ENCODE measurements around the gene CKM. TPM values are rescaled to one million over a fixed set of nuclear protein-coding genes. Genes with fewer than 3 reads are reported as not detected.
A peak's percentile ranks its signal among the peaks of the same experiment; 100 is the strongest.

The CKM gene
- total and polyA plus RNA-seq, 7 experiments from 2014 or later: not detected

GRCh38 chr19:45304141-45304926, 18.3 kb downstream of the CKM start:
- ATAC-seq: no peak
- ChIA-PET CTCF (interaction anchor here (0.6 kb wide), 1 partner anchor 611 kb away, joined by 3 read pairs; no protein-coding TSS in a partner anchor), POLR2A (no interaction called here)
- intact Hi-C loops (cut with micrococcal nuclease): no loop called here
- Mint-ChIP-seq H3K36me3 (peaks cover 0 to 30% (median 2%) of the 10 kb centered on the region in 5 donors), H3K9me3 (peaks cover 0 to 1% (median 0%) of the 10 kb centered on the region in 11 donors), H3K4me1 (peaks cover 0 to 4% (median 0%) of the 10 kb centered on the region in 7 donors), H3K27me3 (no peaks in the 10 kb centered on the region), H3K4me3 (no peak overlapping the region), H3K27ac (peak overlapping the region in 2 of 9 donors; percentile 9 to 47)
- no peak overlapping the region for H3K4me3 ChIP-seq (ENCODE audit: low read length)
- no peaks in the 10 kb centered on the region for H3K9me3 ChIP-seq (ENCODE audit: control insufficient read depth in 2 of 3, low read length in 3 of 3)
- no peak overlapping the region for H3K27ac ChIP-seq (ENCODE audit: low read depth, low read length)
- H3K4me1 ChIP-seq (ENCODE audit: control insufficient read depth in 2 of 2, insufficient read depth in 2 of 2, low read length in 2 of 2): no peaks in the 10 kb centered on the region
- no peak for DNase-seq
- H3K36me3 ChIP-seq (ENCODE audit: control insufficient read depth in 2 of 3, insufficient read depth in 3 of 3, low read length in 3 of 3): peaks cover 0 to 15% (median 0%) of the 10 kb centered on the region in 3 experiments
- no peaks in the 10 kb centered on the region for H3K27me3 ChIP-seq (ENCODE audit: control insufficient read depth in 2 of 2, insufficient read depth in 2 of 2, low read length in 2 of 2)

- H3K36me3 Mint-ChIP-seq: peaks cover 0 to 35% (median 4%) of the 10 kb centered on the region in 5 donors
- POLR2A ChIA-PET: no interaction called here
These were observed 19.2 kb downstream of the CKM start for GRCh38 chr19:45303269-45304060.

DNA sequence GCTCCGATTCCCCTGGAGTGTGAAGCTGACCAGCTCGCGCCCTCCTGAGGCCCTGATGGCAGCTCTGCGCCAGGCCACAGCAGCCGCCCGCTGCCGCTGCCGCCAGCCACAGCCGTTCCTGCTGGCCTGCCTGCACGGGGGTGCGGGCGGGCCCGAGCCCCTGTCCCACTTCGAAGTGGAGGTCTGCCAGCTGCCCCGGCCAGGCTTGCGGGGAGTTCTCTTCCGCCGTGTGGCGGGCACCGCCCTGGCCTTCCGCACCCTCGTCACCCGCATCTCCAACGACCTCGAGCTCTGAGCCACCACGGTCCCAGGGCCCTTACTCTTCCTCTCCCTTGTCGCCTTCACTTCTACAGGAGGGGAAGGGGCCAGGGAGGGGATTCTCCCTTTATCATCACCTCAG, 20.3 kb downstream of the CKM start:
- CTCF ChIA-PET: no interaction called here
- Histone ChIP-seq H3K27me3 (ENCODE audit: control insufficient read depth in 2 of 2, insufficient read depth in 2 of 2, low read length in 2 of 2) (no peaks in the 10 kb centered on the region), H3K4me1 (ENCODE audit: control insufficient read depth in 2 of 2, insufficient read depth in 2 of 2, low read length in 2 of 2) (no peaks in the 10 kb centered on the region), H3K36me3 (ENCODE audit: control insufficient read depth in 2 of 3, insufficient read depth in 3 of 3, low read length in 3 of 3) (peaks cover 0 to 27% (median 0%) of the 10 kb centered on the region in 3 experiments), H3K4me3 (ENCODE audit: low read length) (no peak overlapping the region), H3K9me3 (ENCODE audit: control insufficient read depth in 2 of 3, low read length in 3 of 3) (no peaks in the 10 kb centered on the region), H3K27ac (ENCODE audit: low read depth, low read length) (no peak overlapping the region)
- Mint-ChIP-seq H3K36me3 (peaks cover 0 to 40% (median 7%) of the 10 kb centered on the region in 5 donors), H3K4me1 (peaks cover 0 to 4% (median 0%) of the 10 kb centered on the region in 7 donors), H3K27me3 (no peaks in the 10 kb centered on the region), H3K4me3 (no peak overlapping the region), H3K9me3 (peaks cover 0 to 1% (median 0%) of the 10 kb centered on the region in 11 donors), H3K27ac (no peak overlapping the region)
- intact Hi-C loops (cut with micrococcal nuclease): no loop called here
- DNase-seq: no peak
- POLR2A ChIA-PET: no interaction called here
- ATAC-seq: no peak

More at GRCh38 chr19:45303269-45304060, 19.2 kb downstream of the CKM start:
- no peak overlapping the region for H3K27ac ChIP-seq (ENCODE audit: low read depth, low read length)
- Mint-ChIP-seq H3K4me3 (no peak overlapping the region), H3K27me3 (no peaks in the 10 kb centered on the region), H3K27ac (peak overlapping the region in 1 of 9 donors; percentile 33), H3K4me1 (peaks cover 0 to 4% (median 0%) of the 10 kb centered on the region in 7 donors), H3K9me3 (peaks cover 0 to 1% (median 0%) of the 10 kb centered on the region in 11 donors)
- H3K4me1 ChIP-seq (ENCODE audit: control insufficient read depth in 2 of 2, insufficient read depth in 2 of 2, low read length in 2 of 2): no peaks in the 10 kb centered on the region
- H3K27me3 ChIP-seq (ENCODE audit: control insufficient read depth in 2 of 2, insufficient read depth in 2 of 2, low read length in 2 of 2): no peaks in the 10 kb centered on the region
- DNase-seq (no peak), ATAC-seq (no peak)
- CTCF ChIA-PET: no interaction called here
- H3K36me3 ChIP-seq (ENCODE audit: control insufficient read depth in 2 of 3, insufficient read depth in 3 of 3, low read length in 3 of 3): peaks cover 0 to 19% (median 0%) of the 10 kb centered on the region in 3 experiments
- H3K9me3 ChIP-seq (ENCODE audit: control insufficient read depth in 2 of 3, low read length in 3 of 3): no peaks in the 10 kb centered on the region
- H3K4me3 ChIP-seq (ENCODE audit: low read length): no peak overlapping the region
- intact Hi-C loops (cut with micrococcal nuclease): no loop called here

DNA sequence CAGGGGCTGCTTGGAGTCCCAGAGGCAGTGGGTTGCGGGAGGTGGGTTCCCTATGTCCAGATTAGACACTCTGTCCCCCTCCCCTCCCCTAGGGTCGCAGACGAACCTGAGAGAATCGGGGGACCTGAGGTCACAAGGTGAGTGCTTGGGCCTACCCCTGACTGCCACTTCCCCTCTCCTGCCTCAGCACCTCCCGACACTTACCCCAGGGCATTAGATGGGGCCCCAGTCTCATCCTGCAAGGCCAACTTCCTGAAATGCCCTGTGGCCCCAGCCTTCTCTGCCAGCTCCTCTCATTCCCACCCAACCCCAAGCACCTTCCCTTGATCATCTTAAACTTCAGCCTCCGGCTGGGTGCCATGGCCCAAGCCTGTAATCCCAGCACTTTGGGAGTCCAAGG, 23.0 kb downstream of the CKM start:
- Histone ChIP-seq H3K9me3 (ENCODE audit: control insufficient read depth in 2 of 3, low read length in 3 of 3) (no peaks in the 10 kb centered on the region), H3K4me3 (ENCODE audit: low read length) (no peak overlapping the region), H3K36me3 (ENCODE audit: control insufficient read depth in 2 of 3, insufficient read depth in 3 of 3, low read length in 3 of 3) (peaks cover 0 to 40% (median 0%) of the 10 kb centered on the region in 3 experiments), H3K4me1 (ENCODE audit: control insufficient read depth in 2 of 2, insufficient read depth in 2 of 2, low read length in 2 of 2) (no peaks in the 10 kb centered on the region), H3K27ac (ENCODE audit: low read depth, low read length) (no peak overlapping the region), H3K27me3 (ENCODE audit: control insufficient read depth in 2 of 2, insufficient read depth in 2 of 2, low read length in 2 of 2) (no peaks in the 10 kb centered on the region)
- intact Hi-C loops (cut with micrococcal nuclease): no loop called here
- H3K27me3 Mint-ChIP-seq: no peaks in the 10 kb centered on the region
- H3K4me1 Mint-ChIP-seq: peaks cover 0 to 4% (median 0%) of the 10 kb centered on the region in 7 donors
- no peak overlapping the region for H3K27ac Mint-ChIP-seq
- H3K9me3 Mint-ChIP-seq: peaks cover 0 to 1% (median 0%) of the 10 kb centered on the region in 11 donors
- peaks cover 7 to 54% (median 12%) of the 10 kb centered on the region in 5 donors for H3K36me3 Mint-ChIP-seq
- no peak for DNase-seq
- H3K4me3 Mint-ChIP-seq: no peak overlapping the region
- ATAC-seq: no peak
- POLR2A ChIA-PET: no interaction called here
- CTCF ChIA-PET: no interaction called here

DNA sequence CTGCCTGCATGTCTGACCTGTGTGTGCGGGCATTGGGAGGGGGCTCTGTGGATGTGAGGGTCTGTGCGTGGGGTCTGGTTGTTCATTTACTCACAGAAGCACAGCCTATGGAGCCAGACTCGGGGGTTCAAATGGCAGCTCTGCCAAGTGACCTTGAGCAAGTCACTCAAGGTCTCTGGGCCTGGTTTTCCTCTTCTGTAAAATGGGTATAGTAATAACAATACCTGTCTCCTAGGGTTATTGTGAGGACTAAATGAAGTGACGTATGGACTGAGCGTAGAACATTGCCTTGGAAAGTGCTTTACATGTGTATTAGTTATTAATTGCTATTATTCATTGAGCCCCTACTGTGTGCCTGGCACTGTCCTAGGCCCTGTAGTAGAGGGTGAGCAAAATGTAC, 24.4 kb downstream of the CKM start:
- Histone ChIP-seq H3K4me3 (ENCODE audit: low read length) (no peak overlapping the region), H3K27me3 (ENCODE audit: control insufficient read depth in 2 of 2, insufficient read depth in 2 of 2, low read length in 2 of 2) (no peaks in the 10 kb centered on the region), H3K9me3 (ENCODE audit: control insufficient read depth in 2 of 3, low read length in 3 of 3) (no peaks in the 10 kb centered on the region), H3K4me1 (ENCODE audit: control insufficient read depth in 2 of 2, insufficient read depth in 2 of 2, low read length in 2 of 2) (no peaks in the 10 kb centered on the region), H3K36me3 (ENCODE audit: control insufficient read depth in 2 of 3, insufficient read depth in 3 of 3, low read length in 3 of 3) (peaks cover 0 to 53% (median 3%) of the 10 kb centered on the region in 3 experiments), H3K27ac (ENCODE audit: low read depth, low read length) (no peak overlapping the region)
- ATAC-seq: no peak
- CTCF ChIA-PET: no interaction called here
- H3K9me3 Mint-ChIP-seq: no peaks in the 10 kb centered on the region
- intact Hi-C loops (cut with micrococcal nuclease): loop anchor here in 1 of 2 donors (1.0 kb wide), 1 partner anchor 20 kb away; no protein-coding TSS in a partner anchor
- no peaks in the 10 kb centered on the region for H3K27me3 Mint-ChIP-seq
- POLR2A ChIA-PET: no interaction called here
- peaks cover 7 to 62% (median 26%) of the 10 kb centered on the region in 5 donors for H3K36me3 Mint-ChIP-seq
- DNase-seq: no peak
- H3K4me3 Mint-ChIP-seq: no peak overlapping the region
- no peaks in the 10 kb centered on the region for H3K4me1 Mint-ChIP-seq
- no peak overlapping the region for H3K27ac Mint-ChIP-seq

DNA sequence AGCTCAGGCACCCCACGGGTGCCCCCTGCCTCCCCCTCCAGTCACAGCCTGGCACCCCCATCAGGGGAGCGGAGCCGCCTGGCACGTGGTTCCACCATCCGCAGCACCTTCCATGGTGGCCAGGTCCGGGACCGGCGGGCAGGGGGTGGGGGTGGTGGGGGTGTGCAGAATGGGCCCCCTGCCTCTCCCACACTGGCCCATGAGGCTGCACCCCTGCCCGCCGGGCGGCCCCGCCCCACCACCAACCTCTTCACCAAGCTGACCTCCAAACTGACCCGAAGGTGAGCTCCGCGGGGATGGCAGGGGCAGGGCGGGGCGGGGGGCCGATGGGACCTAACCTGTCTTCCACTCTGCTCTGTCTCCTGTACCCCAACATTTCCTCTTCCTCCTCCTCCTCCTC, 25.0 kb downstream of the CKM start:
- Histone ChIP-seq H3K9me3 (ENCODE audit: control insufficient read depth in 2 of 3, low read length in 3 of 3) (peaks cover 0 to 2% (median 0%) of the 10 kb centered on the region in 3 experiments), H3K27me3 (ENCODE audit: control insufficient read depth in 2 of 2, insufficient read depth in 2 of 2, low read length in 2 of 2) (no peaks in the 10 kb centered on the region), H3K4me1 (ENCODE audit: control insufficient read depth in 2 of 2, insufficient read depth in 2 of 2, low read length in 2 of 2) (no peaks in the 10 kb centered on the region), H3K4me3 (ENCODE audit: low read length) (no peak overlapping the region), H3K36me3 (ENCODE audit: control insufficient read depth in 2 of 3, insufficient read depth in 3 of 3, low read length in 3 of 3) (peaks cover 0 to 53% (median 3%) of the 10 kb centered on the region in 3 experiments), H3K27ac (ENCODE audit: low read depth, low read length) (no peak overlapping the region)
- peaks cover 8 to 62% (median 29%) of the 10 kb centered on the region in 5 donors for H3K36me3 Mint-ChIP-seq
- H3K27me3 Mint-ChIP-seq: no peaks in the 10 kb centered on the region
- ChIA-PET CTCF (no interaction called here), POLR2A (no interaction called here)
- no peak for DNase-seq
- H3K4me1 Mint-ChIP-seq: no peaks in the 10 kb centered on the region
- intact Hi-C loops (cut with micrococcal nuclease): loop anchor here in 1 of 2 donors (1.0 kb wide), 1 partner anchor 21 kb away; no protein-coding TSS in a partner anchor
- H3K9me3 Mint-ChIP-seq: peaks cover 0 to under 1% (median 0%) of the 10 kb centered on the region in 11 donors
- H3K27ac Mint-ChIP-seq: no peak overlapping the region
- no peak overlapping the region for H3K4me3 Mint-ChIP-seq
- no peak for ATAC-seq
